Kidney epithelial cell (primary cell): ENCODE measurements around the gene THBD. TPM values are rescaled to one million over a fixed set of nuclear protein-coding genes. Genes with fewer than 3 reads are reported as not detected.

Source experiments
- DNase-seq: peaks from one replicate; pipeline ENCODE4 v3.0.0-alpha.2; 2010; ENCODE audit warnings: low read depth
- H3K27me3 ChIP-seq: 2 replicates; pipeline ENCODE4 v1.6.0; 2011; ENCODE audit warnings: low read length; ENCODE audit not compliant: control insufficient read depth, insufficient read depth
- H3K36me3 ChIP-seq: 2 replicates; pipeline ENCODE4 v1.5.1; 2011; ENCODE audit warnings: low read length; ENCODE audit not compliant: control insufficient read depth, insufficient read depth
- H3K4me3 ChIP-seq: 2 replicates; pipeline ENCODE4 v1.5.1; 2011; ENCODE audit warnings: low read depth, mild to moderate bottlenecking, control low read depth, low read length
- CTCF ChIP-seq: IDR thresholded peaks from 2 replicates; pipeline ENCODE4 v1.5.1; 2011; ENCODE audit warnings: mild to moderate bottlenecking, moderate library complexity, low read length, control low read depth, inconsistent platforms; ENCODE audit not compliant: insufficient read depth, poor library complexity, severe bottlenecking
- total RNA-seq: library from RNA; depleted of rRNA; stranded (reverse); fragments of >200 nt; gene quantifications from 2 replicates; pipeline ENCODE4 v1.2.3, GENCODE V29; 2015

The THBD gene
- total RNA-seq, 1 donor from 2014 or later: 17.1 TPM

GRCh38 chr20:23059001-23059400 is 9.5 kb upstream of the THBD start:
- no peak for DNase-seq
- H3K4me3 ChIP-seq: no peak overlapping the region
- H3K27me3 ChIP-seq: no peaks in the 10 kb centered on the region
- no peaks in the 10 kb centered on the region for H3K36me3 ChIP-seq
- no peak for TF ChIP-seq CTCF

GRCh38 chr20:23058240-23058639 is 8.8 kb upstream of the THBD start:
- Histone ChIP-seq H3K36me3 (no peaks in the 10 kb centered on the region), H3K27me3 (no peaks in the 10 kb centered on the region), H3K4me3 (no peak overlapping the region)
- TF ChIP-seq CTCF: peak; percentile 8
- DNase-seq: no peak

DNA sequence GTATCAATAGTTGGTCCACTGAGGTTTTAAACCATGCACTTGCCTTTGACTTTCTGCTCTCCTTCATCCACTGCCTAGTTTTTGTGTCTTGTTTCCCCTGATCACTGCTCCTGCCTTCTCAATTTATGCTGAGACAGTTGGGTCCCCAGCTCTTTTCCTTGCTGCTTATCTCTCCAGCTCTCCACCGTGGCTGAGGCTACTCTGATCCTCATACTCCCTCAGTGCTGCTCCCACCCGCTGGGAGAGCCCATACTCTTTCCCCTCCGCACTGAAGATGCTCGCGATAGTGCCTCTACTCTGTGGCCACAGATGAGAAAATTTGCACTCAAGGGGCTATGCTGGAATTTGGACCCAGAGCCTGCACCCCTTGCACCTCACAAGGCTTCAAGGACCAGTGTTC is 3.4 kb upstream of the THBD start:
- DNase-seq: no peak
- H3K4me3 ChIP-seq: no peak overlapping the region
- no peaks in the 10 kb centered on the region for H3K36me3 ChIP-seq
- TF ChIP-seq CTCF: no peak
- peaks cover 24% of the 10 kb centered on the region for H3K27me3 ChIP-seq

DNA sequence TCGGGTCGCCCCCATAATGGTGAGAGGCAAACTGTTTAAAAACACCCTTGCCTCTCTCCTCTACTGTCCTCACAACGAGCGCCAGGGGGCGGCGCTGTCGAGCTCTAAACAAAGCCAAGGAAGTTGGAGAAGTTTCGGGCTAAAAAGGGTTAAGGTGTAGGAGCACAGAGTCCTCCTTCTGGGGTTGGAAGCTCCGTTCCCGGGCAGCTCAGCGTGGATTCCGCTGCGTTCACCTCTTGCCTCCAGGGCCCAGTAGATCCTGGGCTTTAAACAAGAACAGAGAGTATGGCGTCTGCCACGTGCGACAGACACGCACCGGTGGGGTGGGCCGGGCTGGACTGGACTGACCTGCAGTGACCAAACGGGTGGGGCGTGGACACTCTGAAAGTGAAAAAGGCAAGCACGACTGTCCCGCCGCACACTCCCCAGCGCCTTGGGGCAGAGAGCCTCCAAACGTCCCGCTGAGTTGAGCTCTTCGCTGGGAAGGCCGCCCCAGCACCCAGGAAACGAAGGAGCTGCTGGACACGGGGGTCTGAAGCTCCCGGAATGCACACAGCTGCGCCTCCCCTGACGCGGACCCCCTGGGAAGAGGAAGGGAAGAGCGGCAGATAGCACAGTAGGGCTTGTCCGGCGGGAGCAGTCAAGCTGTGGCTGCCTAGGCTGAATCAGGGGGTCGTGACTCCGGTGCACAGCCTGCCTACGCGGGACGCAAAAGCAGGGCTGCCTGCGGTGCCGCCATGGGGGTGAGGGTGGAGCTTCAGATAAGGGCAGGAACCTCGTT is 1.6 kb upstream of the THBD start:
- H3K27me3 ChIP-seq: peaks cover 29% of the 10 kb centered on the region
- TF ChIP-seq CTCF: peak; percentile 93

DNA sequence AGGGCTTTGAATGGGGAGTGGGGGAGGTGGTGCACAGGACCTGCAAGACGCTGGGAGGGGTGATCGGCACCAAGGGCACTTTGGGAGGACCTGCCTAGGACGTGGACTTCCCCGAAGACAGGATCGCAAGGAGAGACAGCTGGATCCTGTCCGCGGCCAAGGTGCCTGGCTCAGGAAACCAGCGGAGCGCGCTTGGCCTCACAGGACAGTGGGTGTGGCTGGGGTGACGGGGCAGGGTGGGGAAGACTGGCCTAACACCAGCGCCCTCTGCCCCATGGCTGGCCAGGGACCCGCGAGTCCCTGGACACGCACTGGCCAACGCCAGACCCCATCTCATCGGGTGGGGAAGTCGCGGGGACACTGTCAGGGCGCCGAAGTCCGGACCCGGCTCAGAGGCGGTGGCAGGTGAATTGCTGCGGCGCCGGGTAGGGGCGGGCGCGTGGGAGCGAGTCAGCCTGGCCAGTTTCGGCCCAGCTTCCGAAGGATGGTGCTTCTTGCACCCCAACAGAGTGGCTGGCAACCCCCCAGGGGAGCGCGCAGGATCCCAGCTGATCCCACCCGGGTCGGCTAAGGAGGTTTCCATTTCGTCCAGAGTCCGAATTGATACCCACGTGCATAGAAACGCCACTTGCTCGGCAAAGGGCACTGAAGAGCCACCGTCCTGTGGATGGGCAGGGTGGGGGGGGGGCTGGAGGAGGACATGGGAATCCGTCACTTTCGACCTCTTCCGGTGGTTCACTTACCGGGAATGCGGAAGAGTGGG is 785 bp upstream of the THBD start:
- DNase-seq: no peak
- Histone ChIP-seq H3K27me3 (peaks cover 29% of the 10 kb centered on the region), H3K4me3 (peak overlapping the region; percentile 42), H3K36me3 (no peaks in the 10 kb centered on the region)
- TF ChIP-seq CTCF: no peak

More for the DNA sequence above, 1.6 kb upstream of the THBD start:
- Histone ChIP-seq H3K36me3 (no peaks in the 10 kb centered on the region), H3K4me3 (peak overlapping the region; percentile 42)
- peak; percentile 56 for DNase-seq
